WTC11 (cell line): ENCODE data around the gene GRPEL1. TPM values are rescaled to one million over a fixed set of nuclear protein-coding genes. Genes with fewer than 3 reads are reported as not detected.

ENCODE experiments used
- ATAC-seq: fragments of 200-7000 bp; cut with Tn5 transposase; 2 replicates; pipeline ENCODE4 v1.10.0; 2021; ENCODE audit warnings: mild to moderate bottlenecking, moderate library complexity
- CTCF ChIA-PET: fragments of 300-600 bp; sonication (Branson Sonifier 250); formaldehyde crosslinking; loops from one replicate; lab custom pipeline; 2021; ENCODE audit warnings: antibody characterized with exemption; lab: Charles Lee
- POLR2A ChIA-PET: fragments of 350-600 bp; sonication (Branson Sonifier 250); formaldehyde crosslinking; loops from one replicate; lab custom pipeline; 2021; ENCODE audit warnings: antibody characterized with exemption; lab: Charles Lee
- DNase-seq: peaks from one replicate; pipeline ENCODE4 v3.0.0; 2021; ENCODE audit warnings: low spot score
- H3K27ac Mint-ChIP-seq: 2 replicates; pipeline ENCODE4 v1.8.0; 2021; ENCODE audit warnings: mixed read lengths
- H3K27me3 Mint-ChIP-seq: 2 replicates; pipeline ENCODE4 v1.8.0; 2021; ENCODE audit warnings: low read depth, mild to moderate bottlenecking, moderate library complexity, mixed read lengths
- H3K36me3 Mint-ChIP-seq: 2 replicates; pipeline ENCODE4 v1.8.0; 2021; ENCODE audit warnings: mixed read lengths
- H3K4me1 Mint-ChIP-seq: 2 replicates; pipeline ENCODE4 v1.8.0; 2022; ENCODE audit warnings: mixed read lengths
- H3K4me3 Mint-ChIP-seq: 2 replicates; pipeline ENCODE4 v1.8.0; 2021; ENCODE audit warnings: mild to moderate bottlenecking, moderate library complexity, mixed read lengths
- H3K9me3 Mint-ChIP-seq: 2 replicates; pipeline ENCODE4 v1.8.0; 2021; ENCODE audit warnings: mixed read lengths
- E2F4 ChIP-seq: sonication (generic); formaldehyde crosslinking; IDR thresholded peaks from 2 replicates; pipeline ENCODE4 v1.8.1; 2022; ENCODE audit warnings: low read depth, mild to moderate bottlenecking, moderate library complexity, missing genetic modification reagents, borderline replicate concordance
- FOXJ3 ChIP-seq: sonication (generic); formaldehyde crosslinking; IDR thresholded peaks from 2 replicates; pipeline ENCODE4 v1.9.0; 2021; ENCODE audit warnings: missing genetic modification reagents, mild to moderate bottlenecking, borderline replicate concordance
- MLX ChIP-seq: sonication (generic); formaldehyde crosslinking; IDR thresholded peaks from 2 replicates; pipeline ENCODE4 v1.8.1; 2023; ENCODE audit warnings: mild to moderate bottlenecking, missing genetic modification reagents, moderate library complexity
- NFATC4 ChIP-seq: fragments of 250-450 bp; sonication (Bioruptor Pico); IDR thresholded peaks from 2 replicates; pipeline ENCODE4 v1.9.0; 2021; ENCODE audit warnings: mild to moderate bottlenecking
- SP1 ChIP-seq: sonication (generic); formaldehyde crosslinking; conservative IDR thresholded peaks from 2 replicates; pipeline ENCODE4 v1.8.1; 2022; ENCODE audit warnings: missing genetic modification reagents
- TEAD1 ChIP-seq: sonication (generic); formaldehyde crosslinking; IDR thresholded peaks from 2 replicates; pipeline ENCODE4 v1.8.0; 2022; ENCODE audit warnings: mild to moderate bottlenecking, missing genetic modification reagents
- TEAD4 ChIP-seq: sonication (generic); formaldehyde crosslinking; IDR thresholded peaks from 2 replicates; pipeline ENCODE4 v1.8.0; 2022; ENCODE audit warnings: mild to moderate bottlenecking, missing genetic modification reagents
- ZNF425 ChIP-seq: fragments of 250-450 bp; sonication (Bioruptor Pico); conservative IDR thresholded peaks from 2 replicates; pipeline ENCODE4 v1.9.0; 2021; ENCODE audit warnings: mild to moderate bottlenecking
- ZNF532 ChIP-seq: fragments of 250-450 bp; sonication (Bioruptor Pico); IDR thresholded peaks from 2 replicates; pipeline ENCODE4 v1.9.0; 2021; ENCODE audit warnings: mild to moderate bottlenecking, borderline replicate concordance
- total RNA-seq: library from RNA; stranded (reverse); gene quantifications from 3 replicates; pipeline ENCODE4 v1.2.3, GENCODE V29; 2021
- TF ChIP-seq, protein P1 (sequence below): fragments of 200-600 bp; IDR thresholded peaks from 2 replicates; pipeline ENCODE4 v1.8.0; 2022; ENCODE audit warnings: antibody characterized with exemption
- TF ChIP-seq, protein P2 (sequence below): sonication (generic); formaldehyde crosslinking; IDR thresholded peaks from 2 replicates; pipeline ENCODE4 v1.8.1; 2023; ENCODE audit warnings: mild to moderate bottlenecking, missing genetic modification reagents, moderate library complexity
- TF ChIP-seq, protein P3 (sequence below): sonication (generic); formaldehyde crosslinking; IDR thresholded peaks from 2 replicates; pipeline ENCODE4 v1.8.0; 2023; ENCODE audit warnings: mild to moderate bottlenecking, missing genetic modification reagents
- TF ChIP-seq, protein P4 (sequence below): sonication (generic); formaldehyde crosslinking; IDR thresholded peaks from 2 replicates; pipeline ENCODE4 v1.8.1; 2022; ENCODE audit warnings: low read depth, missing genetic modification reagents, borderline replicate concordance

Gene GRPEL1
- total RNA-seq, 1 experiment from 2014 or later = 50.0 TPM

DNA sequence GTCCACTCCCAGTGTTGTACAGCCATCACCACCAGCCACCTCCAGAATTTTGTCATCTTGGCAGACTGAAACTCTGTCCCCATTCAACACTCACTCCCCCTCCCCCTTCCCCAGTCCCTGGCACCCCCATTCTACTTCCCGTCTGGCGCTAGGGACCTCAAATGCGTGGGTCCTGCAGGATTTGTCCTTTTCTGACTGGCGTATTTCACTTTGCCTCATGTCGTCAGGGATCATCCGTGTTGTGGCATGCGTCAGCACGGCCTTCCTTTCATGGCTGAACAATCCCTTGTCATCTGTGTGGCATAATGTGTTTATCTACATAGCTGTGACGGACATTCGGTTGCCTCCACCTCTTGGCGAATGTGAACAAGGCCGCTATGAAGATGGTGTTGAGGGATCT, 19.2 kb downstream of the GRPEL1 start (continued):
- TF ChIP-seq MLX (CRISPR knock-in tag) (no peak), TEAD4 (CRISPR knock-in tag) (no peak), SP1 (CRISPR knock-in tag) (no peak), ZNF425 (no peak)
- TF ChIP-seq, protein P1, sequence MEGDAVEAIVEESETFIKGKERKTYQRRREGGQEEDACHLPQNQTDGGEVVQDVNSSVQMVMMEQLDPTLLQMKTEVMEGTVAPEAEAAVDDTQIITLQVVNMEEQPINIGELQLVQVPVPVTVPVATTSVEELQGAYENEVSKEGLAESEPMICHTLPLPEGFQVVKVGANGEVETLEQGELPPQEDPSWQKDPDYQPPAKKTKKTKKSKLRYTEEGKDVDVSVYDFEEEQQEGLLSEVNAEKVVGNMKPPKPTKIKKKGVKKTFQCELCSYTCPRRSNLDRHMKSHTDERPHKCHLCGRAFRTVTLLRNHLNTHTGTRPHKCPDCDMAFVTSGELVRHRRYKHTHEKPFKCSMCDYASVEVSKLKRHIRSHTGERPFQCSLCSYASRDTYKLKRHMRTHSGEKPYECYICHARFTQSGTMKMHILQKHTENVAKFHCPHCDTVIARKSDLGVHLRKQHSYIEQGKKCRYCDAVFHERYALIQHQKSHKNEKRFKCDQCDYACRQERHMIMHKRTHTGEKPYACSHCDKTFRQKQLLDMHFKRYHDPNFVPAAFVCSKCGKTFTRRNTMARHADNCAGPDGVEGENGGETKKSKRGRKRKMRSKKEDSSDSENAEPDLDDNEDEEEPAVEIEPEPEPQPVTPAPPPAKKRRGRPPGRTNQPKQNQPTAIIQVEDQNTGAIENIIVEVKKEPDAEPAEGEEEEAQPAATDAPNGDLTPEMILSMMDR = no peak

GRCh38 chr4:7046971-7047370, 20.9 kb downstream of the GRPEL1 start:
- TF ChIP-seq SP1 (CRISPR knock-in tag) = no peak
- TF ChIP-seq E2F4 (CRISPR knock-in tag) = no peak
- TF ChIP-seq, protein P2, sequence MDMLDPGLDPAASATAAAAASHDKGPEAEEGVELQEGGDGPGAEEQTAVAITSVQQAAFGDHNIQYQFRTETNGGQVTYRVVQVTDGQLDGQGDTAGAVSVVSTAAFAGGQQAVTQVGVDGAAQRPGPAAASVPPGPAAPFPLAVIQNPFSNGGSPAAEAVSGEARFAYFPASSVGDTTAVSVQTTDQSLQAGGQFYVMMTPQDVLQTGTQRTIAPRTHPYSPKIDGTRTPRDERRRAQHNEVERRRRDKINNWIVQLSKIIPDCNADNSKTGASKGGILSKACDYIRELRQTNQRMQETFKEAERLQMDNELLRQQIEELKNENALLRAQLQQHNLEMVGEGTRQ = no peak
- TF ChIP-seq, protein P3, sequence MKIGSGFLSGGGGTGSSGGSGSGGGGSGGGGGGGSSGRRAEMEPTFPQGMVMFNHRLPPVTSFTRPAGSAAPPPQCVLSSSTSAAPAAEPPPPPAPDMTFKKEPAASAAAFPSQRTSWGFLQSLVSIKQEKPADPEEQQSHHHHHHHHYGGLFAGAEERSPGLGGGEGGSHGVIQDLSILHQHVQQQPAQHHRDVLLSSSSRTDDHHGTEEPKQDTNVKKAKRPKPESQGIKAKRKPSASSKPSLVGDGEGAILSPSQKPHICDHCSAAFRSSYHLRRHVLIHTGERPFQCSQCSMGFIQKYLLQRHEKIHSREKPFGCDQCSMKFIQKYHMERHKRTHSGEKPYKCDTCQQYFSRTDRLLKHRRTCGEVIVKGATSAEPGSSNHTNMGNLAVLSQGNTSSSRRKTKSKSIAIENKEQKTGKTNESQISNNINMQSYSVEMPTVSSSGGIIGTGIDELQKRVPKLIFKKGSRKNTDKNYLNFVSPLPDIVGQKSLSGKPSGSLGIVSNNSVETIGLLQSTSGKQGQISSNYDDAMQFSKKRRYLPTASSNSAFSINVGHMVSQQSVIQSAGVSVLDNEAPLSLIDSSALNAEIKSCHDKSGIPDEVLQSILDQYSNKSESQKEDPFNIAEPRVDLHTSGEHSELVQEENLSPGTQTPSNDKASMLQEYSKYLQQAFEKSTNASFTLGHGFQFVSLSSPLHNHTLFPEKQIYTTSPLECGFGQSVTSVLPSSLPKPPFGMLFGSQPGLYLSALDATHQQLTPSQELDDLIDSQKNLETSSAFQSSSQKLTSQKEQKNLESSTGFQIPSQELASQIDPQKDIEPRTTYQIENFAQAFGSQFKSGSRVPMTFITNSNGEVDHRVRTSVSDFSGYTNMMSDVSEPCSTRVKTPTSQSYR (CRISPR knock-in tag) = no peak
- TF ChIP-seq FOXJ3 = no peak
- TF ChIP-seq ZNF532 (CRISPR knock-in tag) = no peak
- no peak for TF ChIP-seq NFATC4
- TF ChIP-seq TEAD1 (CRISPR knock-in tag) = no peak
- TF ChIP-seq, protein P4, sequence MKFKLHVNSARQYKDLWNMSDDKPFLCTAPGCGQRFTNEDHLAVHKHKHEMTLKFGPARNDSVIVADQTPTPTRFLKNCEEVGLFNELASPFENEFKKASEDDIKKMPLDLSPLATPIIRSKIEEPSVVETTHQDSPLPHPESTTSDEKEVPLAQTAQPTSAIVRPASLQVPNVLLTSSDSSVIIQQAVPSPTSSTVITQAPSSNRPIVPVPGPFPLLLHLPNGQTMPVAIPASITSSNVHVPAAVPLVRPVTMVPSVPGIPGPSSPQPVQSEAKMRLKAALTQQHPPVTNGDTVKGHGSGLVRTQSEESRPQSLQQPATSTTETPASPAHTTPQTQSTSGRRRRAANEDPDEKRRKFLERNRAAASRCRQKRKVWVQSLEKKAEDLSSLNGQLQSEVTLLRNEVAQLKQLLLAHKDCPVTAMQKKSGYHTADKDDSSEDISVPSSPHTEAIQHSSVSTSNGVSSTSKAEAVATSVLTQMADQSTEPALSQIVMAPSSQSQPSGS (CRISPR knock-in tag) = no peak
- peaks cover 9% of the 10 kb centered on the region for H3K27me3 Mint-ChIP-seq
- peaks cover 38% of the 10 kb centered on the region for H3K4me1 Mint-ChIP-seq
- ChIA-PET CTCF (interaction anchor here (1.2 kb wide), 1 partner anchor 24 kb away, joined by 3 read pairs; no protein-coding TSS in a partner anchor), POLR2A (no interaction called here)
- no peak for ATAC-seq
- no peak overlapping the region for H3K27ac Mint-ChIP-seq
- no peak for DNase-seq
- H3K36me3 Mint-ChIP-seq = no peaks in the 10 kb centered on the region
- H3K9me3 Mint-ChIP-seq = no peaks in the 10 kb centered on the region
- H3K4me3 Mint-ChIP-seq = no peak overlapping the region
